Measurements from ENCODE around the gene CHD9.

CHD9 gene

GRCh38 chr16:53369921-53370320 is 315.1 kb downstream of the CHD9 start:
- in situ Hi-C loops (cut with HindIII; ENCODE audit: low sequenced_read_pairs), result no loop called here
- TF ChIP-seq CTCF (IDR thresholded peaks at IDR 0.05; ENCODE audit: low read depth, low read length, missing control alignments), result no peak
- DNase-seq (ENCODE audit: low read depth), result no peak
- H3K4me3 ChIP-seq (ENCODE audit: low read depth, low read length), result no peak overlapping the region

- TF ChIP-seq CTCF (IDR thresholded peaks at IDR 0.05; ENCODE audit: low read depth, low read length, missing control alignments), result no peak
- DNase-seq (ENCODE audit: low read depth), result no peak
- in situ Hi-C loops (cut with HindIII; ENCODE audit: low sequenced_read_pairs), result no loop called here
- H3K4me3 ChIP-seq (ENCODE audit: low read depth, low read length), result no peak overlapping the region
Observed at GRCh38 chr16:53370827-53371226, 316.0 kb downstream of the CHD9 start.

GRCh38 chr16:53372992-53373871 is 318.4 kb downstream of the CHD9 start:
- peak overlapping the region; percentile 7 for H3K4me3 ChIP-seq (ENCODE audit: low read depth, low read length)
- no peak for DNase-seq (ENCODE audit: low read depth)
- in situ Hi-C loops (cut with HindIII; ENCODE audit: low sequenced_read_pairs), result no loop called here
- no peak for TF ChIP-seq CTCF (IDR thresholded peaks at IDR 0.05; ENCODE audit: low read depth, low read length, missing control alignments)

GRCh38 chr16:53374800-53375199 is 320.0 kb downstream of the CHD9 start:
- no peak for DNase-seq (ENCODE audit: low read depth)
- in situ Hi-C loops (cut with HindIII; ENCODE audit: low sequenced_read_pairs), result no loop called here
- H3K4me3 ChIP-seq (ENCODE audit: low read depth, low read length), result no peak overlapping the region
- no peak for TF ChIP-seq CTCF (IDR thresholded peaks at IDR 0.05; ENCODE audit: low read depth, low read length, missing control alignments)

GRCh38 chr16:53378138-53378537 is 323.3 kb downstream of the CHD9 start:
- no peak overlapping the region for H3K4me3 ChIP-seq (ENCODE audit: low read depth, low read length)
- TF ChIP-seq CTCF (IDR thresholded peaks at IDR 0.05; ENCODE audit: low read depth, low read length, missing control alignments), result no peak
- in situ Hi-C loops (cut with HindIII; ENCODE audit: low sequenced_read_pairs), result no loop called here
- no peak for DNase-seq (ENCODE audit: low read depth)
